Parathyroid adenoma (tissue), 2 donors: ENCODE measurements around the gene H2AZ2.
"Not testable (repeated sequence)": the region's sequence is repeated elsewhere in the genome, so short reads cannot be mapped to it uniquely, and the experiment has no call there.

Experiments
- H2AFZ ChIP-seq: fragments of 300-600 bp; sonication (generic); one replicate; pipeline ENCODE4 v1.7.0; 2017; ENCODE audit warnings: antibody characterized with exemption, mild to moderate bottlenecking
- H3K27ac ChIP-seq: fragments of 300-600 bp; sonication (generic); one replicate; pipeline ENCODE4 v1.7.0; 2017
- H3K27me3 ChIP-seq: fragments of 300-600 bp; sonication (generic); one replicate; pipeline ENCODE4 v1.7.0; 2017; ENCODE audit warnings: low read length; ENCODE audit not compliant: control insufficient read depth, insufficient read depth
- H3K36me3 ChIP-seq: fragments of 300-600 bp; sonication (generic); one replicate; pipeline ENCODE4 v1.7.0; 2017; ENCODE audit warnings: low read length; ENCODE audit not compliant: control insufficient read depth, insufficient read depth
- H3K4me1 ChIP-seq: fragments of 300-600 bp; sonication (generic); one replicate; pipeline ENCODE4 v1.7.0; 2017; ENCODE audit warnings: control low read depth
- H3K4me2 ChIP-seq: fragments of 300-600 bp; sonication (generic); one replicate; pipeline ENCODE4 v1.7.0; 2017; ENCODE audit warnings: low read length
- H3K4me3 ChIP-seq: fragments of 300-600 bp; sonication (generic); one replicate; pipeline ENCODE4 v1.7.0; 2017; ENCODE audit warnings: low read depth, low read length
- H3K79me2 ChIP-seq: fragments of 300-600 bp; sonication (generic); one replicate; pipeline ENCODE4 v1.7.0; 2017; ENCODE audit warnings: control low read depth
- H3K9ac ChIP-seq: fragments of 300-600 bp; sonication (generic); one replicate; pipeline ENCODE4 v1.7.0; 2017; ENCODE audit warnings: mild to moderate bottlenecking
- H3K9me3 ChIP-seq: fragments of 300-600 bp; sonication (generic); one replicate; pipeline ENCODE4 v1.7.0; 2017; ENCODE audit warnings: low read length; ENCODE audit not compliant: control insufficient read depth
- CTCF ChIP-seq: fragments of 300-600 bp; sonication (generic); IDR thresholded peaks from one replicate; pipeline ENCODE4 v1.7.0; 2017; ENCODE audit warnings: antibody characterized with exemption, mild to moderate bottlenecking
- donor health status: primary hyperparathyroidism.

H2AZ2 gene

DNA sequence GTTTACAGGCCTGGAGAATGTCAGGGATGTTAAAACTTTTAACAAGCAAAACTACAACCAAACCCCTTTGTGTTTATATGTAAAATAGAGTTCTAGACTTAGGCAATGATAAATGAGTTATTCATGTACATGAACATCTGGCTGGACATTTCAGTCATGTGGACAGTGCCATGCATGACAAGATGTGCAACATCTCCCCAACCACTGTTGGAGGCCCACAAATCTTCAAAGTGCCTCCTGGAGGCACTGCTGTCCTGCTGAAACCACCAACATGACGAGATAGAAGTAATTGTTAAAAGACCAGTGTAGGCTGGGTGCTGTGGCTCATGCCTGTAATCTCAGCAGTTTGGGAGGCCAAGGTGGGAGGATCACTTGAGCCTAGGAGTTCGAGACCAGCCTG is 33.0 kb downstream of the H2AZ2 start:
- no peaks in the 10 kb centered on the region for H3K36me3 ChIP-seq
- H3K4me2 ChIP-seq = no peak overlapping the region
- H3K27ac ChIP-seq = no peak overlapping the region
- H3K4me3 ChIP-seq = no peak overlapping the region
- no peak for TF ChIP-seq CTCF
- no peak overlapping the region for H3K9ac ChIP-seq
- no peaks in the 10 kb centered on the region for H3K79me2 ChIP-seq
- no peaks in the 10 kb centered on the region for H3K4me1 ChIP-seq
- H3K27me3 ChIP-seq = no peaks in the 10 kb centered on the region
- H3K9me3 ChIP-seq = no peaks in the 10 kb centered on the region
- H2AFZ ChIP-seq = no peak overlapping the region

- Histone ChIP-seq H3K4me2 (no peak overlapping the region), H3K36me3 (no peaks in the 10 kb centered on the region), H3K4me3 (no peak overlapping the region), H3K9ac (no peak overlapping the region), H2AFZ (no peak overlapping the region), H3K79me2 (no peaks in the 10 kb centered on the region), H3K4me1 (no peaks in the 10 kb centered on the region), H3K27ac (no peak overlapping the region), H3K9me3 (no peaks in the 10 kb centered on the region), H3K27me3 (no peaks in the 10 kb centered on the region)
- TF ChIP-seq CTCF = no peak
These were observed 36.3 kb downstream of the H2AZ2 start for GRCh38 chr7:44811571-44811970.

- Histone ChIP-seq H2AFZ (no peak overlapping the region), H3K4me1 (no peaks in the 10 kb centered on the region), H3K4me2 (no peak overlapping the region), H3K36me3 (no peaks in the 10 kb centered on the region), H3K27me3 (no peaks in the 10 kb centered on the region), H3K9ac (no peak overlapping the region), H3K79me2 (no peaks in the 10 kb centered on the region), H3K9me3 (no peaks in the 10 kb centered on the region), H3K4me3 (no peak overlapping the region), H3K27ac (no peak overlapping the region)
- TF ChIP-seq CTCF = no peak
These were observed 36.8 kb downstream of the H2AZ2 start for GRCh38 chr7:44811093-44811492.

GRCh38 chr7:44808914-44809393 is 38.9 kb downstream of the H2AZ2 start:
- no peak overlapping the region for H2AFZ ChIP-seq
- no peaks in the 10 kb centered on the region for H3K4me1 ChIP-seq
- H3K9ac ChIP-seq = no peak overlapping the region
- no peaks in the 10 kb centered on the region for H3K79me2 ChIP-seq
- H3K27ac ChIP-seq = no peak overlapping the region
- H3K4me3 ChIP-seq = no peak overlapping the region
- TF ChIP-seq CTCF = no peak
- no peaks in the 10 kb centered on the region for H3K36me3 ChIP-seq
- H3K4me2 ChIP-seq = no peak overlapping the region
- no peaks in the 10 kb centered on the region for H3K9me3 ChIP-seq
- H3K27me3 ChIP-seq = no peaks in the 10 kb centered on the region

- Histone ChIP-seq H3K27me3 (no peaks in the 10 kb centered on the region), H3K36me3 (no peaks in the 10 kb centered on the region), H3K9me3 (no peaks in the 10 kb centered on the region), H3K4me1 (no peaks in the 10 kb centered on the region), H3K27ac (no peak overlapping the region), H3K79me2 (no peaks in the 10 kb centered on the region), H3K4me3 (no peak overlapping the region), H3K4me2 (no peak overlapping the region), H2AFZ (no peak overlapping the region), H3K9ac (no peak overlapping the region)
- TF ChIP-seq CTCF = no peak
These were observed 41.9 kb downstream of the H2AZ2 start for GRCh38 chr7:44805950-44806349.

- not testable (repeated sequence) for H3K79me2 ChIP-seq, H3K36me3 ChIP-seq
These were observed 43.9 kb downstream of the H2AZ2 start for GRCh38 chr7:44803828-44804519.

More at GRCh38 chr7:44803828-44804519, 43.9 kb downstream of the H2AZ2 start:
- not testable (repeated sequence) for H3K27ac ChIP-seq, H3K4me2 ChIP-seq, H3K9me3 ChIP-seq, H2AFZ ChIP-seq, H3K9ac ChIP-seq, H3K27me3 ChIP-seq, H3K4me3 ChIP-seq, H3K4me1 ChIP-seq
